Measurements from ENCODE around the gene PET117. TPM values are rescaled to one million over a fixed set of nuclear protein-coding genes. Genes with fewer than 3 reads are reported as not detected.
A peak's percentile ranks its signal among the peaks of the same experiment; 100 is the strongest.

Gene PET117
- total RNA-seq, 1 donor from 2014 or later: 11.4 TPM

DNA sequence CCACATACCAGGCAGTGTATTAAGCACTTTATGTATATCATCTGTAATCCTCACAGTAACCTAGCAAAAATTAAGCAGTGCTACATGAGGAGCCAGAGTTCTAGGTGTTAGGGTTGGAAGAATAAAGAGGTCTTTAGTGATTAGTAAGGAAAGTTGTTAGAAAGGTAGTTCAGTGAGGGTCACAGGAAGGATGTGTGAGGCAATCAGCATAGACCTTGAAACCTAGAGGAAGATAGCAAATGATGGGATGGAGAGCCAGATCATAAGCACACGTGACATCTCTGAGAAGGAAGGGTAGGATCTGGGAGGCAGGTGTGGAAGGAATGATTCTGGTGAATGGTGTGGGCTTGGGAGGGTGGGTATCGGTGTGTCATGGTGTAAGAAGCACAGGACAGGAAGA, 2.2 kb downstream of the PET117 start:
- TF ChIP-seq, protein P1, sequence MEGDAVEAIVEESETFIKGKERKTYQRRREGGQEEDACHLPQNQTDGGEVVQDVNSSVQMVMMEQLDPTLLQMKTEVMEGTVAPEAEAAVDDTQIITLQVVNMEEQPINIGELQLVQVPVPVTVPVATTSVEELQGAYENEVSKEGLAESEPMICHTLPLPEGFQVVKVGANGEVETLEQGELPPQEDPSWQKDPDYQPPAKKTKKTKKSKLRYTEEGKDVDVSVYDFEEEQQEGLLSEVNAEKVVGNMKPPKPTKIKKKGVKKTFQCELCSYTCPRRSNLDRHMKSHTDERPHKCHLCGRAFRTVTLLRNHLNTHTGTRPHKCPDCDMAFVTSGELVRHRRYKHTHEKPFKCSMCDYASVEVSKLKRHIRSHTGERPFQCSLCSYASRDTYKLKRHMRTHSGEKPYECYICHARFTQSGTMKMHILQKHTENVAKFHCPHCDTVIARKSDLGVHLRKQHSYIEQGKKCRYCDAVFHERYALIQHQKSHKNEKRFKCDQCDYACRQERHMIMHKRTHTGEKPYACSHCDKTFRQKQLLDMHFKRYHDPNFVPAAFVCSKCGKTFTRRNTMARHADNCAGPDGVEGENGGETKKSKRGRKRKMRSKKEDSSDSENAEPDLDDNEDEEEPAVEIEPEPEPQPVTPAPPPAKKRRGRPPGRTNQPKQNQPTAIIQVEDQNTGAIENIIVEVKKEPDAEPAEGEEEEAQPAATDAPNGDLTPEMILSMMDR (IDR thresholded peaks at IDR 0.05; ENCODE audit: insufficient read depth, low read length, poor library complexity, severe bottlenecking): no peak
- H3K36me3 ChIP-seq (ENCODE audit: control insufficient read depth, insufficient read depth, low read length): no peaks in the 10 kb centered on the region
- H3K27me3 ChIP-seq (ENCODE audit: control insufficient read depth, insufficient read depth, low read length): no peaks in the 10 kb centered on the region
- H3K4me3 ChIP-seq (ENCODE audit: low read depth, low read length): no peak overlapping the region
- DNase-seq (ENCODE audit: low read depth): no peak

GRCh38 chr20:18144541-18145099, 7.0 kb downstream of the PET117 start:
- H3K4me3 ChIP-seq (ENCODE audit: low read depth, low read length): no peak overlapping the region
- no peaks in the 10 kb centered on the region for H3K27me3 ChIP-seq (ENCODE audit: control insufficient read depth, insufficient read depth, low read length)
- DNase-seq (ENCODE audit: low read depth): peak; percentile 5
- H3K36me3 ChIP-seq (ENCODE audit: control insufficient read depth, insufficient read depth, low read length): no peaks in the 10 kb centered on the region
- TF ChIP-seq, protein P1 (IDR thresholded peaks at IDR 0.05; ENCODE audit: insufficient read depth, low read length, poor library complexity, severe bottlenecking): no peak

DNA sequence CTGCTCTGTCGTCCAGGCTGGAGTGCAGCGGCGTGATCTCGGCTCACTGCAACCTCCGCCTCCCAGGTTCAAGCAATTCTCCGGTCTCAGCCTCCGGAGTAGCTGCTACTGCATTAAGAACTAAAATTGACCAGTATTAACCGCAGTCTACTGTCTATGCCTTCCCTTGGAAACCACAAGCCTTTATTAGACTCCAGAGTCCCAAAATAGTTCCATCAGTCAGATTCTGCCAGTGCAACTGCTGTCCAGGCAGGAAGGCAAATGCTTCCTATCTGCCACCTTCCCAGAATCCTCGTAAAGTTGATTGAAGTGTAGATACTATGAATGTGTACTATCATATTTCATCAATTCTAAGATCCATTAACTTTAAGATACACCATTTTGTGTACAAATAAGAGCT, 16.7 kb downstream of the PET117 start:
- TF ChIP-seq, protein P1 (IDR thresholded peaks at IDR 0.05; ENCODE audit: insufficient read depth, low read length, poor library complexity, severe bottlenecking): no peak
- Histone ChIP-seq H3K36me3 (ENCODE audit: control insufficient read depth, insufficient read depth, low read length) (no peaks in the 10 kb centered on the region), H3K27me3 (ENCODE audit: control insufficient read depth, insufficient read depth, low read length) (no peaks in the 10 kb centered on the region), H3K4me3 (ENCODE audit: low read depth, low read length) (no peak overlapping the region)
- no peak for DNase-seq (ENCODE audit: low read depth)

DNA sequence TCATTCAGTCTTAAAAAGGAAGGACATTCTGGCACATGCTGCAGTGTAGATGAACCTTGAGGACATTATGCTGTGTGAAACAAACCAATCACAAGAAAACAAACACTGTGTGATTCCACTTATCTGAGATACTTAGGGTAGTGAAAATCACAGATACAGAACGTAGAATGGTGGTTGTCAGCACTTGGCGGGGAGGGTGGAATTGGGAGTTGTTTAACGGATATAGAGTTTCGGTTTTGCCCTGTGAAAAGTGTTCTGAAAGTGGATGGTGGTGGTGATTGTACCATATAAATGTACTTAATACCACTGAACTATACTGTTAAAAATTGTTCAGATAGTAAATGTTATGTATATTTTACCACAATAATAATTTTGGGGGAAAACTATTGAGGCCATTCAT, 18.4 kb downstream of the PET117 start:
- TF ChIP-seq, protein P1 (IDR thresholded peaks at IDR 0.05; ENCODE audit: insufficient read depth, low read length, poor library complexity, severe bottlenecking): no peak
- no peak for DNase-seq (ENCODE audit: low read depth)
- no peak overlapping the region for H3K4me3 ChIP-seq (ENCODE audit: low read depth, low read length)
- H3K36me3 ChIP-seq (ENCODE audit: control insufficient read depth, insufficient read depth, low read length): no peaks in the 10 kb centered on the region
- no peaks in the 10 kb centered on the region for H3K27me3 ChIP-seq (ENCODE audit: control insufficient read depth, insufficient read depth, low read length)

GRCh38 chr20:18164356-18164755, 26.7 kb downstream of the PET117 start:
- no peak overlapping the region for H3K4me3 ChIP-seq (ENCODE audit: low read depth, low read length)
- H3K27me3 ChIP-seq (ENCODE audit: control insufficient read depth, insufficient read depth, low read length): no peaks in the 10 kb centered on the region
- peaks cover 2% of the 10 kb centered on the region for H3K36me3 ChIP-seq (ENCODE audit: control insufficient read depth, insufficient read depth, low read length)
- DNase-seq (ENCODE audit: low read depth): peak; percentile 61
- TF ChIP-seq, protein P1 (IDR thresholded peaks at IDR 0.05; ENCODE audit: insufficient read depth, low read length, poor library complexity, severe bottlenecking): no peak

DNA sequence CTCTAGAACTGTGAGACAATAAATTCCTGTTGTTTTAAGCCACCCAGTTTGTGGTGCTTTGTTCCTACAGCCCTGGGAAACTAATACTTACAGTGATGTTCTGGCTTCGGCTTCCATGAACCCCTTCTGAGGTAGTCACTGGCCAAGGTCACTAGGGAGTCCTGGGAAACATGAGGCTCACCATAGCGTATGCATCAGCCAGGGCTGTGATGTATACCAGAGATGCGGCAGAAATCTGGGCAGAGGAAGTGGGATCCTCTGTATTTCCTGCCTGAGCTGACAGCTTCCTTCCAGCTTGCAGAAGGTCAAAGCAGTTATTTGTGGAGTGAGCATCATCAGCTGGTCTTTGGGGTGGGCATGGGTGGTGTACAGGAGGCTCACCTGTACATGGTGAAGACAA, 27.9 kb downstream of the PET117 start:
- no peak overlapping the region for H3K4me3 ChIP-seq (ENCODE audit: low read depth, low read length)
- H3K36me3 ChIP-seq (ENCODE audit: control insufficient read depth, insufficient read depth, low read length): peaks cover 2% of the 10 kb centered on the region
- DNase-seq (ENCODE audit: low read depth): no peak
- TF ChIP-seq, protein P1 (IDR thresholded peaks at IDR 0.05; ENCODE audit: insufficient read depth, low read length, poor library complexity, severe bottlenecking): no peak
- no peaks in the 10 kb centered on the region for H3K27me3 ChIP-seq (ENCODE audit: control insufficient read depth, insufficient read depth, low read length)

Measured in kidney epithelial cell (primary cell).